NCI-H2171 (cell line): ENCODE measurements around the gene BAD.

ENCODE experiments used
- DNase-seq: peaks from one replicate; lab custom pipeline; 2025; lab: John Stamatoyannopoulos, UW

The BAD gene

GRCh38 chr11:64275841-64276240 lies 8.6 kb downstream of the BAD start:
- DNase-seq: no peak

GRCh38 chr11:64275031-64275800 lies 9.2 kb downstream of the BAD start:
- no peak for DNase-seq

GRCh38 chr11:64269540-64270220 lies 14.8 kb downstream of the BAD start:
- peak; percentile 98 for DNase-seq

- DNase-seq: no peak
Observed at GRCh38 chr11:64268893-64269539, 15.4 kb downstream of the BAD start.

- DNase-seq: no peak
Observed at GRCh38 chr11:64268025-64268892, 16.2 kb downstream of the BAD start.

- DNase-seq: no peak
Observed at GRCh38 chr11:64267207-64267945, 17.1 kb downstream of the BAD start.

- no peak for DNase-seq
Observed at GRCh38 chr11:64266339-64266738, 18.1 kb downstream of the BAD start.

GRCh38 chr11:64265176-64266160 lies 19.0 kb downstream of the BAD start:
- DNase-seq: no peak

- DNase-seq: no peak
Observed at GRCh38 chr11:64264371-64264852, 20.1 kb downstream of the BAD start.

- no peak for DNase-seq
Observed at GRCh38 chr11:64263947-64264317, 20.5 kb downstream of the BAD start.

GRCh38 chr11:64263021-64263946 lies 21.2 kb downstream of the BAD start:
- no peak for DNase-seq

GRCh38 chr11:64262271-64263002 lies 22.0 kb downstream of the BAD start:
- DNase-seq: no peak

- no peak for DNase-seq
Observed at GRCh38 chr11:64261556-64262080, 22.8 kb downstream of the BAD start.

- no peak for DNase-seq
Observed at GRCh38 chr11:64260147-64260708, 24.2 kb downstream of the BAD start.

GRCh38 chr11:64259533-64260067 lies 24.9 kb downstream of the BAD start:
- DNase-seq: no peak

- no peak for DNase-seq
Observed at GRCh38 chr11:64258946-64259532, 25.4 kb downstream of the BAD start.

GRCh38 chr11:64258356-64258755 lies 26.1 kb downstream of the BAD start:
- DNase-seq: no peak
